K562 (cell line): ENCODE measurements around the gene SLC26A5. TPM values are rescaled to one million over a fixed set of nuclear protein-coding genes. Genes with fewer than 3 reads are reported as not detected.

Experiments
- BACH1 ChIP-seq: fragments of 200-800 bp; sonication (Bioruptor generic); IDR thresholded peaks from 2 replicates; pipeline ENCODE4 v1.6.1; 2016; ENCODE audit warnings: missing genetic modification characterization, missing compliant biosample characterization
- CREB5 ChIP-seq: fragments of 250-450 bp; sonication (Bioruptor Pico); IDR thresholded peaks from 2 replicates; pipeline ENCODE4 v1.5.0; 2020; ENCODE audit warnings: mild to moderate bottlenecking
- ERF ChIP-seq: fragments of 450-650 bp; formaldehyde crosslinking; IDR thresholded peaks from 2 replicates; pipeline ENCODE4 v1.4.0; 2020; ENCODE audit warnings: mild to moderate bottlenecking, mixed read lengths
- HBP1 ChIP-seq: fragments of 450-650 bp; formaldehyde crosslinking; IDR thresholded peaks from 2 replicates; pipeline ENCODE4 v1.4.0; 2022; ENCODE audit warnings: missing genetic modification characterization
- HLTF ChIP-seq: fragments of 450-650 bp; IDR thresholded peaks from 2 replicates; pipeline ENCODE4 v1.6.1; 2016
- IFI16 ChIP-seq: fragments of 250-450 bp; sonication (Bioruptor Pico); IDR thresholded peaks from 2 replicates; pipeline ENCODE4 v2.1.2; 2022; ENCODE audit warnings: mild to moderate bottlenecking, inconsistent platforms
- IRF2 ChIP-seq: sonication (generic); formaldehyde crosslinking; IDR thresholded peaks from 2 replicates; pipeline ENCODE4 v1.8.1; 2022; ENCODE audit warnings: mild to moderate bottlenecking, missing genetic modification reagents
- MECOM ChIP-seq: fragments of 250-450 bp; sonication (Bioruptor Pico); IDR thresholded peaks from 2 replicates; pipeline ENCODE4 v1.8.0; 2022; ENCODE audit warnings: inconsistent platforms
- MLLT1 ChIP-seq, 2 experiments: fragments of 450-650 bp; IDR thresholded peaks; 2 replicates each; pipeline ENCODE4 v1.6.1; 2016
- MTA1 ChIP-seq: fragments of 450-650 bp; IDR thresholded peaks from 2 replicates; pipeline ENCODE4 v1.6.1; 2017; ENCODE audit warnings: borderline replicate concordance
- NFXL1 ChIP-seq: fragments of 450-650 bp; formaldehyde crosslinking; IDR thresholded peaks from 2 replicates; pipeline ENCODE4 v1.4.0; 2021; ENCODE audit warnings: mild to moderate bottlenecking
- PHF20 ChIP-seq: fragments of 450-650 bp; IDR thresholded peaks from 2 replicates; pipeline ENCODE4 v1.6.1; 2018; ENCODE audit not compliant: partially characterized antibody
- PTRF ChIP-seq: fragments of 450-650 bp; IDR thresholded peaks from 2 replicates; pipeline ENCODE4 v1.6.1; 2016; ENCODE audit warnings: mild to moderate bottlenecking, missing genetic modification characterization, missing compliant biosample characterization
- RFX5 ChIP-seq: IDR thresholded peaks from 2 replicates; pipeline ENCODE4 v1.6.1; 2011; ENCODE audit warnings: low read depth, mild to moderate bottlenecking, improper control_type of control experiment, low read length
- SNAPC5 ChIP-seq: fragments of 250-450 bp; sonication (Bioruptor Pico); IDR thresholded peaks from 2 replicates; pipeline ENCODE4 v1.8.0; 2021; ENCODE audit warnings: moderate library complexity, mild to moderate bottlenecking, inconsistent platforms
- SNIP1 ChIP-seq: fragments of 450-650 bp; IDR thresholded peaks from 2 replicates; pipeline ENCODE4 v1.7.1; 2017; ENCODE audit warnings: low read depth, mild to moderate bottlenecking
- SPI1 ChIP-seq: IDR thresholded peaks from 2 replicates; pipeline ENCODE4 v1.6.1; 2011; ENCODE audit warnings: low read depth, low read length, control low read depth, borderline replicate concordance
- ZC3H11A ChIP-seq: IDR thresholded peaks from 2 replicates; pipeline ENCODE4 v1.6.1; 2012; ENCODE audit warnings: low read depth, low read length, improper control_type of control experiment
- ZKSCAN8 ChIP-seq: fragments of 200-800 bp; sonication (Bioruptor generic); IDR thresholded peaks from 2 replicates; pipeline ENCODE4 v1.6.1; 2016; ENCODE audit warnings: missing genetic modification characterization, missing compliant biosample characterization
- ZNF395 ChIP-seq: fragments of 200-800 bp; sonication (Bioruptor generic); IDR thresholded peaks from 2 replicates; pipeline ENCODE4 v1.6.1; 2017; ENCODE audit warnings: missing genetic modification characterization, missing compliant biosample characterization
- ZNF449 ChIP-seq: fragments of 250-450 bp; sonication (Bioruptor Pico); IDR thresholded peaks from 2 replicates; pipeline ENCODE4 v1.8.0; 2022; ENCODE audit warnings: moderate library complexity, mild to moderate bottlenecking, inconsistent platforms
- polyA plus RNA-seq, 8 experiments: library from polyadenylated mRNA; depleted of rRNA in 4 of 8; stranded (reverse) in 5 of 8; unstranded in 3 of 8; fragments of >200 nt; fragmentation: Nextera tagmentation in 2 of 8; fragmentation: Illumina TruSeq in 1 of 8; extraction: Ambion mirVana in 2 of 8; extraction: Trizol in 1 of 8; gene quantifications; 2 replicates each; pipeline versions ENCODE4 v1.2.1 to v1.2.3, GENCODE V29; 2011 to 2014; ENCODE audit warnings: inconsistent platforms in 1 of 8, missing spikeins in 1 of 8
- total RNA-seq, 7 experiments: library from RNA; depleted of rRNA in 6 of 7; stranded (reverse); fragments of >200 nt in 6 of 7; fragmentation: Illumina TruSeq in 2 of 7; extraction: Trizol in 2 of 7; gene quantifications; 2 replicates each; pipeline versions ENCODE4 v1.2.1 to v1.2.3, GENCODE V29; 2011 to 2021; ENCODE audit warnings: low replicate concordance in 1 of 7

Gene SLC26A5
- total and polyA plus RNA-seq, 9 of the 15 experiments (the other 6 are each of a cell fraction or from before 2014, with no cell fraction given), result not detected

GRCh38 chr7:103343758-103344452 lies 102.1 kb downstream of the SLC26A5 start (continued):
- TF ChIP-seq ZNF449 (no peak), PTRF (tag) (no peak), MECOM (CRISPR knock-in tag) (no peak), ZC3H11A (no peak), SNAPC5 (CRISPR knock-in tag) (no peak), SPI1 (no peak), NFXL1 (CRISPR knock-in tag) (no peak), IRF2 (CRISPR knock-in tag) (no peak), RFX5 (no peak), MLLT1 (IDR thresholded peaks at IDR 0.05) (peak in 1 of 2 experiments; percentile 17; a peak in 1 of 4 replicates), BACH1 (tag) (peak; percentile 67; the same call in 1 of the 2 replicates), IFI16 (no peak), ZNF395 (CRISPR knock-in tag) (0 out of 2 replicates have a peak, but pooled peaks have one; percentile 68), SNIP1 (no peak), HLTF (no peak), CREB5 (no peak), ZKSCAN8 (CRISPR knock-in tag) (peak; percentile 53; the same call in 1 of the 2 replicates), MTA1 (no peak), ERF (CRISPR knock-in tag) (no peak), HBP1 (CRISPR knock-in tag) (no peak), PHF20 (no peak)
